H9 (cell line): ENCODE data around the gene PCBD2. TPM values are rescaled to one million over a fixed set of nuclear protein-coding genes. Genes with fewer than 3 reads are reported as not detected.

Experiments used
- DNase-seq: peaks from one replicate; pipeline ENCODE4 v3.0.0-alpha.2; 2017
- H2AFZ ChIP-seq: one replicate; pipeline ENCODE4 v1.6.1; 2013; ENCODE audit warnings: mild to moderate bottlenecking, low read length, control low read depth, moderate library complexity
- H2AK5ac ChIP-seq: 2 replicates; pipeline ENCODE4 v1.6.1; 2013; ENCODE audit warnings: low read length, control low read depth, mixed read lengths; ENCODE audit not compliant: insufficient read length
- H2BK120ac ChIP-seq: one replicate; pipeline ENCODE4 v1.6.1; 2013; ENCODE audit warnings: low read depth, mild to moderate bottlenecking, low read length, control low read depth, inconsistent platforms; ENCODE audit not compliant: poor library complexity, severe bottlenecking
- H2BK12ac ChIP-seq: 2 replicates; pipeline ENCODE4 v1.6.1; 2013; ENCODE audit warnings: low read length, control low read depth, mixed read lengths, low read depth; ENCODE audit not compliant: insufficient read length
- H2BK15ac ChIP-seq: 2 replicates; pipeline ENCODE4 v1.6.1; 2013; ENCODE audit warnings: low read depth, low read length, control low read depth
- H2BK20ac ChIP-seq: one replicate; pipeline ENCODE4 v1.6.1; 2013; ENCODE audit warnings: low read depth, mild to moderate bottlenecking, low read length, control low read depth, inconsistent platforms; ENCODE audit not compliant: poor library complexity, severe bottlenecking
- H2BK5ac ChIP-seq: 2 replicates; pipeline ENCODE4 v1.6.1; 2013; ENCODE audit warnings: low read length, control low read depth, mixed read lengths; ENCODE audit not compliant: insufficient read length
- H3K14ac ChIP-seq: 2 replicates; pipeline ENCODE4 v1.6.1; 2013; ENCODE audit warnings: low read length, control low read depth; ENCODE audit not compliant: insufficient read depth
- H3K18ac ChIP-seq: 2 replicates; pipeline ENCODE4 v1.6.1; 2013; ENCODE audit warnings: low read depth, mild to moderate bottlenecking, mixed read lengths, low read length, control low read depth; ENCODE audit not compliant: insufficient read length
- H3K23ac ChIP-seq: 2 replicates; pipeline ENCODE4 v1.6.1; 2013; ENCODE audit warnings: low read length, control low read depth, mixed read lengths, low read depth; ENCODE audit not compliant: insufficient read length
- H3K23me2 ChIP-seq: 2 replicates; pipeline ENCODE4 v1.6.1; 2013; ENCODE audit warnings: low read depth, mild to moderate bottlenecking, mixed read lengths, low read length, control low read depth; ENCODE audit not compliant: insufficient read length, poor library complexity, severe bottlenecking
- H3K27ac ChIP-seq: 2 replicates; pipeline ENCODE4 v1.5.1; 2013; ENCODE audit warnings: low read length, control low read depth, mixed read lengths, low read depth; ENCODE audit not compliant: insufficient read length
- H3K27me3 ChIP-seq: 2 replicates; pipeline ENCODE4 v1.6.1; 2013; ENCODE audit warnings: low read length, control low read depth, inconsistent platforms; ENCODE audit not compliant: insufficient read depth
- H3K4ac ChIP-seq: 2 replicates; pipeline ENCODE4 v1.6.1; 2013; ENCODE audit warnings: low read depth, mild to moderate bottlenecking, control low read depth, inconsistent platforms, low read length, moderate library complexity
- H3K4me1 ChIP-seq: 2 replicates; pipeline ENCODE4 v1.6.1; 2013; ENCODE audit warnings: low read length, control low read depth, inconsistent platforms; ENCODE audit not compliant: insufficient read depth
- H3K4me2 ChIP-seq: 2 replicates; pipeline ENCODE4 v1.6.1; 2013; ENCODE audit warnings: low read length, control low read depth, mixed read lengths; ENCODE audit not compliant: insufficient read length, insufficient read depth
- H3K56ac ChIP-seq: 2 replicates; pipeline ENCODE4 v1.6.1; 2013; ENCODE audit warnings: low read depth, mild to moderate bottlenecking, mixed read lengths, low read length, control low read depth; ENCODE audit not compliant: insufficient read length
- H3K79me1 ChIP-seq: 2 replicates; pipeline ENCODE4 v1.6.1; 2013; ENCODE audit warnings: low read depth, mild to moderate bottlenecking, moderate library complexity, low read length, control low read depth, inconsistent platforms; ENCODE audit not compliant: insufficient read depth, poor library complexity, severe bottlenecking
- H3K79me2 ChIP-seq: 2 replicates; pipeline ENCODE4 v1.6.1; 2013; ENCODE audit warnings: low read length, control low read depth, inconsistent platforms; ENCODE audit not compliant: insufficient read depth
- H3K9ac ChIP-seq: 2 replicates; pipeline ENCODE4 v1.6.1; 2013; ENCODE audit warnings: low read length, control low read depth, mixed read lengths; ENCODE audit not compliant: insufficient read length; ENCODE audit errors: extremely low read depth
- H3K9me3 ChIP-seq: one replicate; pipeline ENCODE4 v1.6.1; 2013; ENCODE audit warnings: low read depth, low read length, inconsistent platforms; ENCODE audit not compliant: control insufficient read depth
- H3T11ph ChIP-seq: one replicate; pipeline ENCODE4 v1.6.1; 2013; ENCODE audit warnings: mild to moderate bottlenecking, low read length, control low read depth, inconsistent platforms
- H4K20me1 ChIP-seq: one replicate; pipeline ENCODE4 v1.6.1; 2013; ENCODE audit not compliant: control insufficient read depth, insufficient read length, insufficient read depth
- H4K5ac ChIP-seq: 2 replicates; pipeline ENCODE4 v1.6.1; 2013; ENCODE audit warnings: low read depth, mild to moderate bottlenecking, mixed read lengths, low read length, control low read depth; ENCODE audit not compliant: insufficient read length
- H4K8ac ChIP-seq: replicated peaks from 2 replicates; pipeline ENCODE4 v1.6.1; 2013; ENCODE audit warnings: low read length, control low read depth, mixed read lengths, low read depth; ENCODE audit not compliant: insufficient read length
- H4K91ac ChIP-seq: 2 replicates; pipeline ENCODE4 v1.6.1; 2013; ENCODE audit warnings: low read depth, mild to moderate bottlenecking, moderate library complexity, mixed read lengths, low read length, control low read depth; ENCODE audit not compliant: insufficient read length
- H3K27ac Mint-ChIP-seq, 3 experiments: 2 replicates in 2 of 3; 3 replicates in 1 of 3; pipeline ENCODE4 v1.8.0; 2020 to 2021; ENCODE audit warnings: mixed read lengths in 3 of 3, mild to moderate bottlenecking in 1 of 3, moderate library complexity in 1 of 3
- H3K27me3 Mint-ChIP-seq: 2 replicates; pipeline ENCODE4 v1.8.0; 2021; ENCODE audit warnings: low read depth, mild to moderate bottlenecking, moderate library complexity, mixed read lengths
- H3K36me3 Mint-ChIP-seq, 3 experiments: 2 replicates in 2 of 3; 3 replicates in 1 of 3; pipeline ENCODE4 v1.8.0; 2020 to 2021; ENCODE audit warnings: low read depth in 3 of 3, mixed read lengths in 3 of 3; ENCODE audit not compliant: insufficient read depth in 1 of 3
- H3K4me1 Mint-ChIP-seq, 2 experiments: 2 replicates each; pipeline ENCODE4 v1.8.0; 2020; ENCODE audit warnings: mixed read lengths in 2 of 2
- H3K4me3 Mint-ChIP-seq, 2 experiments: 2 replicates in 1 of 2; 3 replicates in 1 of 2; pipeline ENCODE4 v1.8.0; 2020 to 2021; ENCODE audit warnings: mild to moderate bottlenecking in 2 of 2, mixed read lengths in 2 of 2, moderate library complexity in 1 of 2
- H3K9me3 Mint-ChIP-seq, 2 experiments: 2 replicates in 1 of 2; 3 replicates in 1 of 2; pipeline ENCODE4 v1.8.0; 2020; ENCODE audit warnings: mild to moderate bottlenecking in 2 of 2, mixed read lengths in 2 of 2, moderate library complexity in 1 of 2
- WGBS: extraction: QIAGEN DNeasy Blood & Tissue Kit; methylation state at CpG from one replicate; pipeline ENCODE4 v1.1.7; 2013; ENCODE audit warnings: missing lambda C conversion rate, low lambda C conversion rate, mixed read lengths; ENCODE audit not compliant: insufficient read length; ENCODE audit errors: extremely low coverage; 5-methylcytosine and 5-hydroxymethylcytosine counted together
- total RNA-seq: library from RNA; stranded (reverse); gene quantifications from 2 replicates; pipeline ENCODE4 v1.2.1, GENCODE V29; 2021
- TF ChIP-seq, protein P1 (sequence below): fragments of 200-600 bp; sonication (generic); conservative IDR thresholded peaks from 3 replicates; pipeline ENCODE4 v1.8.0; 2021; ENCODE audit warnings: antibody characterized with exemption, mild to moderate bottlenecking

PCBD2 gene
- total RNA-seq, 1 experiment from 2014 or later = 11.9 TPM

DNA sequence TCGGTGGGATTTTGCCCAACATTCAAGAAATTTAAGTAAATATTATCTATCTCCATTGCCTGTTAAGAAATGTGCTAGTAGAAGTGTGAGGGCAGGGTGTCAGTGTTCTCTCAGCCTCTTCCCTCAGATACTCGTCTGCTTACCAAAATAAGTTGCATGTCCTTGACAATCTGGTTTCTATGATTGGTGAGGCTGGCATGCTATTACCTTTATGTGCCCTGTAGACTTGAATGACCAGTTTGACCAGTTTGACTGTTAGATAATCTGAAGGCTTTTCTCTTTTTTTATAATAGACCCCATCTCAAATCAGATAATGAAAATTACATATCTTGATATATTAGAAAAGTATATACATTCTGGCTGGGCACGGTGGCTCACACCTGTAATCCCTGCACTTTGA is 63.1 kb downstream of the PCBD2 start:
- H3K27ac ChIP-seq = no peak overlapping the region
- H2BK120ac ChIP-seq = no peak overlapping the region
- no peak overlapping the region for H2BK5ac ChIP-seq
- no peaks in the 10 kb centered on the region for H3K9me3 ChIP-seq
- TF ChIP-seq, protein P1, sequence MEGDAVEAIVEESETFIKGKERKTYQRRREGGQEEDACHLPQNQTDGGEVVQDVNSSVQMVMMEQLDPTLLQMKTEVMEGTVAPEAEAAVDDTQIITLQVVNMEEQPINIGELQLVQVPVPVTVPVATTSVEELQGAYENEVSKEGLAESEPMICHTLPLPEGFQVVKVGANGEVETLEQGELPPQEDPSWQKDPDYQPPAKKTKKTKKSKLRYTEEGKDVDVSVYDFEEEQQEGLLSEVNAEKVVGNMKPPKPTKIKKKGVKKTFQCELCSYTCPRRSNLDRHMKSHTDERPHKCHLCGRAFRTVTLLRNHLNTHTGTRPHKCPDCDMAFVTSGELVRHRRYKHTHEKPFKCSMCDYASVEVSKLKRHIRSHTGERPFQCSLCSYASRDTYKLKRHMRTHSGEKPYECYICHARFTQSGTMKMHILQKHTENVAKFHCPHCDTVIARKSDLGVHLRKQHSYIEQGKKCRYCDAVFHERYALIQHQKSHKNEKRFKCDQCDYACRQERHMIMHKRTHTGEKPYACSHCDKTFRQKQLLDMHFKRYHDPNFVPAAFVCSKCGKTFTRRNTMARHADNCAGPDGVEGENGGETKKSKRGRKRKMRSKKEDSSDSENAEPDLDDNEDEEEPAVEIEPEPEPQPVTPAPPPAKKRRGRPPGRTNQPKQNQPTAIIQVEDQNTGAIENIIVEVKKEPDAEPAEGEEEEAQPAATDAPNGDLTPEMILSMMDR = no peak
- no peak overlapping the region for H3K18ac ChIP-seq
- no peak overlapping the region for H2BK20ac ChIP-seq
- H3T11ph ChIP-seq = no peak overlapping the region
- H3K9me3 Mint-ChIP-seq = no peaks in the 10 kb centered on the region
- H4K20me1 ChIP-seq = no peaks in the 10 kb centered on the region
- no peaks in the 10 kb centered on the region for H3K27me3 Mint-ChIP-seq
- H3K23me2 ChIP-seq = no peaks in the 10 kb centered on the region
- no peaks in the 10 kb centered on the region for H3K4me1 Mint-ChIP-seq
- no peak overlapping the region for H2BK12ac ChIP-seq
- no peak overlapping the region for H2AFZ ChIP-seq
- H3K9ac ChIP-seq = no peak overlapping the region
- H3K79me2 ChIP-seq = no peaks in the 10 kb centered on the region
- no peak overlapping the region for H3K4me3 Mint-ChIP-seq
- no peak overlapping the region for H3K4me2 ChIP-seq
- no peak overlapping the region for H3K14ac ChIP-seq
- no peak overlapping the region for H3K56ac ChIP-seq
- peaks cover 0 to 2% (median 0%) of the 10 kb centered on the region in 3 experiments; a peak in 1 of 7 replicates for H3K36me3 Mint-ChIP-seq
- no peak overlapping the region for H2BK15ac ChIP-seq
- WGBS = no CpG with 5 or more reads among the region's 3 CpGs
- DNase-seq = no peak
- H3K4ac ChIP-seq = no peak overlapping the region
- no peaks in the 10 kb centered on the region for H3K27me3 ChIP-seq
- no peak overlapping the region for H2AK5ac ChIP-seq
- H3K27ac Mint-ChIP-seq = no peak overlapping the region
- H4K91ac ChIP-seq = no peak overlapping the region
- no peaks in the 10 kb centered on the region for H3K4me1 ChIP-seq
- no peak overlapping the region for H4K5ac ChIP-seq
- no peak overlapping the region for H4K8ac ChIP-seq
- H3K79me1 ChIP-seq = no peaks in the 10 kb centered on the region
- no peak overlapping the region for H3K23ac ChIP-seq
